Measurements from ENCODE around the gene PLXNB1. TPM values are rescaled to one million over a fixed set of nuclear protein-coding genes. Genes with fewer than 3 reads are reported as not detected.

PLXNB1 gene
- total and polyA plus RNA-seq, 12 donors, result 3.4 to 115 (median 13.7) TPM

DNA sequence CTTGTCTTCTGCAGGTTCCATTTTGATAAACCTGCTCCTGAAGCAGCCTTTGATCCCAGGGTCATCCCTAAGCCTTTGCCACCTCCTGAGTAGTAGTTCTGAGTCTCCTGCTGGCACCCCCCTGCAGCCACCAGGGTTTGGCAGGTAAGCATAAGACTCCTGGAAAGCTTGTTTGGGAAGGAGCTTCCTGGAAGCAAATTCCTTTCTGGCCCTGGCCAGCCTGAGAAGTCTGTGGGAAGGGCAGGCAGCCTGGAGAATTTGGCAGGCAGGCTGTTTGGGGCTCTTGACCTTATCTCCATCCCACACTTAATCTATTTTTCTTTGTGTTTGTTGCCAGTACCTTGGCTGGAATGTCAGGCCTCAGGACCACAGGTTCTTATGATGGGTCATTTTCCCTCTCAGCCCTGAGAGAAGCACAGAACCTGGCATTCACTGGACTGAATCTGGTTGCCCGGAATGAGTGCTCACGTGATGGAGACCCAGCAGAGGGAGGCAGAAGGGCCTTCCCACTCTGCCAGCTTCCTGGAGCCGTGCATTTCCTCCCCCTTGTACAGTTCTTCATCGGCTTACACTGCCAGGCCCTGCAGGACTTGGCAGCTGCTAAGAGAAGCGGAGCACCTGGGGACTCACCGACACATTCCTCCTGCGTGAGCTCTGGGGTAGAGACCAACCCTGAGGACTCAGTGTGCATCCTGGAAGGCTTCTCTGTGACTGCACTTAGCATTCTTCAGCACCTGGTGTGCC, 30.1 kb upstream of the PLXNB1 start:
- peaks cover 0 to 71% of the 10 kb centered on the region in 2 donors for H3K36me3 ChIP-seq (replicated peaks in 1 of 2)
- TF ChIP-seq, protein P1, sequence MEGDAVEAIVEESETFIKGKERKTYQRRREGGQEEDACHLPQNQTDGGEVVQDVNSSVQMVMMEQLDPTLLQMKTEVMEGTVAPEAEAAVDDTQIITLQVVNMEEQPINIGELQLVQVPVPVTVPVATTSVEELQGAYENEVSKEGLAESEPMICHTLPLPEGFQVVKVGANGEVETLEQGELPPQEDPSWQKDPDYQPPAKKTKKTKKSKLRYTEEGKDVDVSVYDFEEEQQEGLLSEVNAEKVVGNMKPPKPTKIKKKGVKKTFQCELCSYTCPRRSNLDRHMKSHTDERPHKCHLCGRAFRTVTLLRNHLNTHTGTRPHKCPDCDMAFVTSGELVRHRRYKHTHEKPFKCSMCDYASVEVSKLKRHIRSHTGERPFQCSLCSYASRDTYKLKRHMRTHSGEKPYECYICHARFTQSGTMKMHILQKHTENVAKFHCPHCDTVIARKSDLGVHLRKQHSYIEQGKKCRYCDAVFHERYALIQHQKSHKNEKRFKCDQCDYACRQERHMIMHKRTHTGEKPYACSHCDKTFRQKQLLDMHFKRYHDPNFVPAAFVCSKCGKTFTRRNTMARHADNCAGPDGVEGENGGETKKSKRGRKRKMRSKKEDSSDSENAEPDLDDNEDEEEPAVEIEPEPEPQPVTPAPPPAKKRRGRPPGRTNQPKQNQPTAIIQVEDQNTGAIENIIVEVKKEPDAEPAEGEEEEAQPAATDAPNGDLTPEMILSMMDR (IDR thresholded peaks at IDR 0.05), result no peak
- H3K27ac ChIP-seq, result no peak overlapping the region
- 84 to 90% (median 88%) methylated on average over 3 to 7 of the region's 7 CpGs for WGBS, 4 donors
- no peaks in the 10 kb centered on the region for H3K9me3 ChIP-seq (replicated peaks in 1 of 3)
- intact Hi-C loops (cut with DNase I), result loop anchor here in 1 of 2 donors (5.0 kb wide), 1 partner anchor 92 kb away; no protein-coding TSS in a partner anchor
- H3K4me1 ChIP-seq (replicated peaks in 1 of 2), result peaks cover under 1 to 3% of the 10 kb centered on the region in 2 donors
- DNase-seq, result no peak
- H3K4me3 ChIP-seq, result no peak overlapping the region
- H3K27me3 ChIP-seq, result no peaks in the 10 kb centered on the region

DNA sequence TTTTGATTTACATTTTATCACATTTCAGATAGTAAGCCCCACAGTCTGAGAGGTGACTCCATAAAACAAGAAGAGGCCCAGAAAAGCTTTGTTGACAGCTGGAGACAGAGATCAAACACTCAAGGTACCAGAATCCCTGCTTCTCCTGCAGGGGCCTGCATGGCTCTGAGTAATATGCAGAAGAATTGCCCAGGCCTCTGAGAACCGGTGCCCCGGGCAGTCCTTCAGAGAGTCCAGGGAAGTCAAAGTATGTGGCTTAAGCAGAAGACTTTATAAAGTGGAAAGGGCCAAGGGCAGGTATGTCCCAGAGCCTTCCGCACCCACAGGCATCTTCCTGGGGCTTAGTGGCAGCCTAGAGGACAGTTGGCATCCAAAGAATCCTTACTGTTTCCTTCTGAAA, 29.4 kb upstream of the PLXNB1 start:
- Histone ChIP-seq H3K9me3 (replicated peaks in 1 of 3) (no peaks in the 10 kb centered on the region), H3K27ac (no peak overlapping the region), H3K4me3 (no peak overlapping the region), H3K4me1 (replicated peaks in 1 of 2) (no peaks in the 10 kb centered on the region), H3K36me3 (replicated peaks in 1 of 2) (peaks cover 0 to 72% of the 10 kb centered on the region in 2 donors), H3K27me3 (no peaks in the 10 kb centered on the region)
- TF ChIP-seq, protein P1 (IDR thresholded peaks at IDR 0.05), result no peak
- no peak for TF ChIP-seq POLR2A (IDR thresholded peaks at IDR 0.05)
- DNase-seq, result no peak
- 88 to 99% (median 96%) methylated on average over 3 of the region's 3 CpGs for WGBS, 4 donors
- intact Hi-C loops (cut with DNase I), result no loop called here

DNA sequence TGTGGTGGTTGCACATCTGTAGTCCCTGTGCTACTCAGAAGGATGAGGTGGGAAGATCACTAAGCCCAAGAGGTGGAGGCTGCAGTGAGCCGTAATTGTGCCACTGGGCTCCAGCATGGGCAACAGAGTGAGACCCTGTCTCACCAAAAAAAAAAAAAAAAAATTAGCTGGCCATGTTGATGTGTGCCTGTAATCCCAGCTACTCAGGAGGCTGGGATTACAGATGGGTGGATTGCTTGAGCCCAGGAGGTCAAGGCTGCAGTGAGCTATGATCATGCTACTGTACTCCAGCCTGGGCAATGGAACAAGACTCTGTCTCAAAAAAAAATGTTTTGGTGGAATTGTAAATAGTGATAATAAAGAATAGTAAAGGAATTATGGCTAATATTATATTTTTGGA, 26.6 kb upstream of the PLXNB1 start:
- DNase-seq, result no peak
- intact Hi-C loops (cut with DNase I), result no loop called here

DNA sequence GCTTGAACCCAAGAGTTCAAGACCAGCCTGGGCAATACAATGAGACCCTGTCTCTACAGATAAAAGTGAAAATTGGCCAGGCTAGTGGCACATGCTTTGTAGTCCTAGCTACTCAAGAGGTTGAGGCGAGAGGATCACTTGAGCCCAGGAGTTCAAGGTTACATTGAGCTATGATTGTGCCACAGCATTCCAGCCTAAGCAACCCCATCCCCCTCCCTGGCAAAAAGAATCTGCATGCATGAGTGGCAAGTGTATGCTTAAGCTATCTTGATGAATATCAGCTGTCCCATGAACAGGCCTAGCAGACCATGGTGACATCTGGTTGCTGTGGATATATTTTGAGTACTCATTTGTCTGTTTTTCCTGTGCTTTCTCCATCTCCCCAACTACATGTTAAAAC, 21.4 kb upstream of the PLXNB1 start:
- Histone ChIP-seq H3K4me1 (replicated peaks in 1 of 2) (peaks cover 7 to 13% of the 10 kb centered on the region in 2 donors), H3K27ac (no peak overlapping the region), H3K36me3 (replicated peaks in 1 of 2) (peaks cover 0 to 43% of the 10 kb centered on the region in 2 donors), H3K9me3 (replicated peaks in 1 of 3) (no peaks in the 10 kb centered on the region), H3K4me3 (no peak overlapping the region), H3K27me3 (no peaks in the 10 kb centered on the region)
- intact Hi-C loops (cut with DNase I), result no loop called here
- WGBS, 4 donors, result 29 to 63% (median 43%) methylated on average over 1 of the region's 1 CpG
- no peak for TF ChIP-seq POLR2A (IDR thresholded peaks at IDR 0.05)
- TF ChIP-seq, protein P1 (IDR thresholded peaks at IDR 0.05), result no peak
- DNase-seq, result peak in 2 of 7 donors; percentile 22 to 44

More for the DNA sequence above, 26.6 kb upstream of the PLXNB1 start:
- Histone ChIP-seq H3K9me3 (replicated peaks in 1 of 3) (no peaks in the 10 kb centered on the region), H3K27ac (no peak overlapping the region), H3K4me1 (replicated peaks in 1 of 2) (no peaks in the 10 kb centered on the region), H3K36me3 (replicated peaks in 1 of 2) (peaks cover 0 to 89% of the 10 kb centered on the region in 2 donors), H3K4me3 (no peak overlapping the region), H3K27me3 (no peaks in the 10 kb centered on the region)
- 89 to 100% (median 93%) methylated on average over 1 of the region's 1 CpG for WGBS, 4 donors
- TF ChIP-seq, protein P1 (IDR thresholded peaks at IDR 0.05), result no peak
- no peak for TF ChIP-seq POLR2A (IDR thresholded peaks at IDR 0.05)
